Kidney (tissue), 14 donors: Measurements from ENCODE around the gene VWA5B2. TPM values are rescaled to one million over a fixed set of nuclear protein-coding genes. Genes with fewer than 3 reads are reported as not detected.
A peak's percentile ranks its signal among the peaks of the same experiment; 100 is the strongest.

Experiments used
- DNase-seq, 5 donors: peaks; one replicate each; pipeline ENCODE4 v3.0.0-alpha.2; 2013 to 2020
- FAIRE-seq: peaks from 2 replicates; lab custom pipeline; 2012; peaks lifted over from hg19 to GRCh38; lab: Jason Lieb, UNC
- H3K27ac ChIP-seq, 2 donors: one replicate each; pipeline ENCODE4 v1.7.0; 2013; ENCODE audit warnings: low read depth in 2 of 2, low read length in 2 of 2, inconsistent platforms in 1 of 2
- H3K27me3 ChIP-seq: one replicate; pipeline ENCODE4 v1.7.1; 2013; ENCODE audit warnings: low read length, inconsistent platforms; ENCODE audit not compliant: control insufficient read depth, insufficient read depth
- H3K36me3 ChIP-seq, 3 donors: one replicate each; pipeline versions ENCODE4 v1.7.0 to v1.7.1; 2013; ENCODE audit warnings: low read length in 3 of 3, control low read depth in 1 of 3, inconsistent platforms in 1 of 3; ENCODE audit not compliant: insufficient read depth in 3 of 3, control insufficient read depth in 2 of 3
- H3K4me1 ChIP-seq, 3 donors: one replicate each; pipeline versions ENCODE4 v1.7.0 to v1.7.1; 2013; ENCODE audit warnings: low read length in 3 of 3, inconsistent platforms in 1 of 3, low read depth in 1 of 3; ENCODE audit not compliant: control insufficient read depth in 2 of 3, insufficient read depth in 2 of 3
- H3K4me3 ChIP-seq, 3 donors: one replicate each; pipeline versions ENCODE4 v1.7.0 to v1.8.1; 2013; ENCODE audit warnings: low read length in 3 of 3, control low read depth in 1 of 3, inconsistent platforms in 1 of 3
- H3K9ac ChIP-seq, 3 donors: one replicate each; pipeline versions ENCODE4 v1.7.0 to v1.7.1; 2013; ENCODE audit warnings: low read length in 3 of 3, control low read depth in 1 of 3, inconsistent platforms in 1 of 3
- H3K9me3 ChIP-seq, 3 donors: one replicate each; pipeline versions ENCODE4 v1.7.0 to v1.7.1; 2013; ENCODE audit warnings: low read length in 3 of 3, control low read depth in 1 of 3, inconsistent platforms in 1 of 3; ENCODE audit not compliant: control insufficient read depth in 2 of 3, insufficient read depth in 1 of 3
- intact Hi-C: fragments of 100-400 bp; cut with DNase I; formaldehyde crosslinking; loops from one replicate; pipeline ENCODE4 v1.11.1; 2022
- polyA plus RNA-seq: library from polyadenylated mRNA; stranded (reverse); fragments of 350-450 nt; fragmentation: Illumina TruSeq; extraction: RNeasy Lipid Tissue Mini Kit (QIAGEN cat#74804); gene quantifications from one replicate; pipeline ENCODE4 v1.2.3, GENCODE V29; 2014; ENCODE audit warnings: low read depth, low replicate concordance; ENCODE audit not compliant: insufficient read depth
- total RNA-seq: library from RNA; stranded (reverse); fragmentation: NEBNext Ultra II Directional; extraction: Animal tissue kit (Norgen Biotek cat#: 25700); gene quantifications from one replicate; pipeline ENCODE4 v1.2.1, GENCODE V29; 2021
- TF ChIP-seq, protein P1 (sequence below): IDR thresholded peaks from 3 replicates; pipeline ENCODE4 v1.5.1; 2012; ENCODE audit warnings: mild to moderate bottlenecking, moderate library complexity, borderline replicate concordance; ENCODE audit not compliant: insufficient read depth; ENCODE audit errors: extremely low read depth
- donor health status: control.
- donor health status: control.
- donor health status: control.
- donor health status: control.
- donor health status: control.
- donor health status: DM: yes; HTN: yes; CAD: no.
- donor health status: Normal renal cell carcinoma (clear cell type).

VWA5B2 gene
- total and polyA plus RNA-seq, 2 donors from 2014 or later = 0.11 to 0.25 TPM

DNA sequence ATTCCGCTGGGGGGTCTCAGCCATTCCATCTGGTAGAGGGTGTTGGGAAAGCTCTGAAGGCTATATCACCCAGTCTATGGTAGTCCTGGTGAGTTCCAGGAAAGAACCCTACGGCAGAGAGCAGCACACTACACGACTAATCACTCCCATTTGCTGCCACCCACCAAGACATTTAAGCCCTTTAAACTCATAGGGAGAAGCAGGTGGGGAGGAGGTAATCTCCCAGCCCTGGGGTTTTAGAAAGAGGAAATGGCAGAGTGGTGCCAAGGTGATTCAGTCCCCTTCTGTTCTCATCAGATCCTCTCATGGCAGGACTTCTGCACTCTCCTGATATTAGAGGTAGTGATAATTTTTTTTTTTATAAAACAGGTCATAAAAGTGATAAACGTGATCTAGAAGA, 10.6 kb upstream of the VWA5B2 start:
- intact Hi-C loops = no loop called here
- FAIRE-seq (no peak), DNase-seq (no peak)
- no peaks in the 10 kb centered on the region for H3K9me3 ChIP-seq
- H3K27ac ChIP-seq = no peak overlapping the region
- H3K9ac ChIP-seq = no peak overlapping the region
- H3K36me3 ChIP-seq = no peaks in the 10 kb centered on the region
- no peaks in the 10 kb centered on the region for H3K4me1 ChIP-seq
- TF ChIP-seq, protein P1, sequence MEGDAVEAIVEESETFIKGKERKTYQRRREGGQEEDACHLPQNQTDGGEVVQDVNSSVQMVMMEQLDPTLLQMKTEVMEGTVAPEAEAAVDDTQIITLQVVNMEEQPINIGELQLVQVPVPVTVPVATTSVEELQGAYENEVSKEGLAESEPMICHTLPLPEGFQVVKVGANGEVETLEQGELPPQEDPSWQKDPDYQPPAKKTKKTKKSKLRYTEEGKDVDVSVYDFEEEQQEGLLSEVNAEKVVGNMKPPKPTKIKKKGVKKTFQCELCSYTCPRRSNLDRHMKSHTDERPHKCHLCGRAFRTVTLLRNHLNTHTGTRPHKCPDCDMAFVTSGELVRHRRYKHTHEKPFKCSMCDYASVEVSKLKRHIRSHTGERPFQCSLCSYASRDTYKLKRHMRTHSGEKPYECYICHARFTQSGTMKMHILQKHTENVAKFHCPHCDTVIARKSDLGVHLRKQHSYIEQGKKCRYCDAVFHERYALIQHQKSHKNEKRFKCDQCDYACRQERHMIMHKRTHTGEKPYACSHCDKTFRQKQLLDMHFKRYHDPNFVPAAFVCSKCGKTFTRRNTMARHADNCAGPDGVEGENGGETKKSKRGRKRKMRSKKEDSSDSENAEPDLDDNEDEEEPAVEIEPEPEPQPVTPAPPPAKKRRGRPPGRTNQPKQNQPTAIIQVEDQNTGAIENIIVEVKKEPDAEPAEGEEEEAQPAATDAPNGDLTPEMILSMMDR = no peak
- no peak overlapping the region for H3K4me3 ChIP-seq
- no peaks in the 10 kb centered on the region for H3K27me3 ChIP-seq

GRCh38 chr3:184222521-184222920, 6.9 kb upstream of the VWA5B2 start:
- H3K27me3 ChIP-seq = peaks cover under 1% of the 10 kb centered on the region
- no peaks in the 10 kb centered on the region for H3K36me3 ChIP-seq
- TF ChIP-seq, protein P1 = no peak
- H3K9me3 ChIP-seq = no peaks in the 10 kb centered on the region
- no peak overlapping the region for H3K4me3 ChIP-seq
- DNase-seq (no peak), FAIRE-seq (no peak)
- H3K4me1 ChIP-seq = no peaks in the 10 kb centered on the region
- intact Hi-C loops = no loop called here
- no peak overlapping the region for H3K27ac ChIP-seq
- no peak overlapping the region for H3K9ac ChIP-seq

DNA sequence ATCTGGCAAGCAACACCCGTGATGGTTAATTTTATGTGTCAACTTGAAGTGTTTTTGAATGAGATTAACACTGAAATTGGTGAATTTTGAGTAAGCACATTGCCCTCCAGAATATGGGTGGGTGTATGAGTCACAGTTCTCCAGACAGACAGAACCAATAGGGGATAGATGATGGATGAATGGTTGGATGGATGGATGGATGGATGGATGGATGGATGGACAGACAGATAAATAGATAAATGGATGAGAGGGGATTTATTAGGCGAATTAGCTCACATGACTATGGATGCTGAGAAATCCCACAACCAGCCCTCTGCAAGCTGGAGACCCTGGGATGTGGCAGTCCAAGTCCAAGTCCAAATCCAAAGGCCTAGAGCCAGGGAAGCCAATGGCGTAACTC, 5.4 kb upstream of the VWA5B2 start:
- no peaks in the 10 kb centered on the region for H3K36me3 ChIP-seq
- peaks cover 4% of the 10 kb centered on the region for H3K27me3 ChIP-seq
- H3K4me3 ChIP-seq = no peak overlapping the region
- TF ChIP-seq, protein P1 = no peak
- no peak overlapping the region for H3K9ac ChIP-seq
- no peak for FAIRE-seq
- peaks cover 0 to 3% (median 0%) of the 10 kb centered on the region in 3 donors for H3K4me1 ChIP-seq
- H3K9me3 ChIP-seq = no peaks in the 10 kb centered on the region
- intact Hi-C loops = no loop called here
- no peak overlapping the region for H3K27ac ChIP-seq
- no peak for DNase-seq

GRCh38 chr3:184227481-184227935, 1.9 kb upstream of the VWA5B2 start:
- FAIRE-seq (no peak), DNase-seq (no peak)
- Histone ChIP-seq H3K36me3 (no peaks in the 10 kb centered on the region), H3K9me3 (no peaks in the 10 kb centered on the region), H3K9ac (no peak overlapping the region), H3K4me1 (peaks cover 0 to 14% (median 0%) of the 10 kb centered on the region in 3 donors), H3K27ac (no peak overlapping the region), H3K27me3 (peaks cover 16% of the 10 kb centered on the region), H3K4me3 (no peak overlapping the region)
- intact Hi-C loops = no loop called here
- TF ChIP-seq, protein P1 = peak; percentile 57
